Esophagus mucosa (tissue), 1 donor: ENCODE measurements around the gene ZBTB18. TPM values are rescaled to one million over a fixed set of nuclear protein-coding genes. Genes with fewer than 3 reads are reported as not detected.

Source experiments
- ATAC-seq: fragments of 200-7000 bp; cut with Tn5 transposase; one replicate; pipeline ENCODE4 v1.9.1; 2020
- total RNA-seq: library from RNA; stranded (reverse); gene quantifications from one replicate; pipeline ENCODE4 v1.2.4, GENCODE V29; 2023
- donor health status: DM: yes; HTN: yes; CAD: no.

ZBTB18 gene
- total RNA-seq, 1 donor from 2014 or later = 3.1 TPM

- no peak for ATAC-seq
Observed at GRCh38 chr1:244063498-244063897, 12.4 kb downstream of the ZBTB18 start.

GRCh38 chr1:244064621-244065020 is 13.5 kb downstream of the ZBTB18 start:
- no peak for ATAC-seq

GRCh38 chr1:244065063-244065793 is 14.1 kb downstream of the ZBTB18 start:
- no peak for ATAC-seq

DNA sequence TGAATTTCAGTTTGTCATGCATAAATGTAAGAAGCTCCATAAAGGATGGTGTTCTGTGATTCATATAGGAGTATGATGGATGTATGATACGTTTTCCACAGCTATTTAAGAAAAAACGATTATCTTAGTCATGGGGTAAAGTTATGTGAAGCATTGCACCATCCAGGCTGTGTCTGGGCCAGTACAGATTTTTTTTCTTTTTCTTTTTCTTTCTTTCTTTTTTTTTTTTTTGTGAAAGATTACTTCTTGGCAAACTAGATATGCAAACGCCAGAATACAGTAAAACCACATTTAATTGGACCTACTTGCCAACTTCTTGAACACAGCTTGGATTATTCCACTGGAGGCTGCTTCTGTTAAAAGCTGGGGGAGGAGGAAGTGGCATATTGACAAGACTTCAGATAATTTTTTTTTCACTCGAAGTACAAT is 14.9 kb downstream of the ZBTB18 start:
- peak; percentile 46 for ATAC-seq

GRCh38 chr1:244066954-244067716 is 16.1 kb downstream of the ZBTB18 start:
- ATAC-seq = no peak

- no peak for ATAC-seq
Observed at GRCh38 chr1:244067893-244068292, 16.8 kb downstream of the ZBTB18 start.

GRCh38 chr1:244068567-244068966 is 17.5 kb downstream of the ZBTB18 start:
- ATAC-seq = no peak

GRCh38 chr1:244069326-244069898 is 18.3 kb downstream of the ZBTB18 start:
- ATAC-seq = no peak

DNA sequence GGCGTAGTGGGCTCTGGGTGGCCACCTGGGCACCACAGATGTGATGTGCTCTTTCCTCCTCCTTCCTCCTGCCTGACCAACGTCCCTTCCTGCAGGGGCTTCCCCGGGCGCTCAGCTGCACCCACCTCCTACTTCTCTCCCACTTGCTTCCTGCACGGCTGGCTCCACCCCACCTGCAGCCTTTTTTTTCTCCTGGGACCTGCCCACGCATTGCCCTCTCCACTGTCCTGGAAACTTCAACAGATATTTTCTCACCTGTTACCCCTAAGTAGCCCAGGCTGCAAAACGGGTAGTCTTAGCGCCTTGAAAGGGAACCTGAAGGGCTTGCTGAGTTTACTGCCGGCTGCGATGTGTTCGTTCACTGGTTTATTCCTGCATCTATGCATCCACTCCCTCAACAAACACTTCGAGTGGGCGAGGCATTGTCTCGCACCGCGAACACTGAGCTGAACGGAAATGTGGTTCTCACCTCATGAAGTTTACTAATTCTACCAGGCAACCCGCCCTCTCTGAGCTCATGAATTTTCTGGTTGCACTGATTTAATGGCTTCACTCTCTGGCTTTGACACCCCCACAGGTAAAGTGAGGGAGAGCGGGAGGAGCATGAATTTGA is 23.6 kb downstream of the ZBTB18 start:
- no peak for ATAC-seq

- ATAC-seq = peak; percentile 28
Observed at GRCh38 chr1:244075247-244075722, 24.2 kb downstream of the ZBTB18 start.

DNA sequence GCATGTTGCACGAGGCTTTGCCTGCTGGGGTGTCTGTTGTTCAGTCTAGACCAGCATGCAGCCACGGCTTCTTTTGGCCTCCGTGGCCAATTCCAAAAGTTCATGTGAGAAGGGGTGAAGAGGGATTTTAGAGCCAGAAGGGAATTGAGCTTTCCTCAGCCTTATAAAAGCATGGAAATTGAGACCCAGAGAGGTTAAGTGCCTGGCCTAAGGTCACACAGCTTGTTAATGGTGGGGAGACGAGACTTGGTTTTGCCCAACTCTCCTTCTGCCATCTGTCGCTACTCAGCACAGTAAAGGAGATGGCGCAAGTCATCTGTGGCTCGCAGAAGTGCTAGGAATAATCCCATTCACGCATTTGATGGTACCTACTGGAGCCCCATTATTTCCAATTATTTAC is 25.7 kb downstream of the ZBTB18 start:
- ATAC-seq = no peak

GRCh38 chr1:244077473-244078220 is 26.6 kb downstream of the ZBTB18 start:
- ATAC-seq = no peak

DNA sequence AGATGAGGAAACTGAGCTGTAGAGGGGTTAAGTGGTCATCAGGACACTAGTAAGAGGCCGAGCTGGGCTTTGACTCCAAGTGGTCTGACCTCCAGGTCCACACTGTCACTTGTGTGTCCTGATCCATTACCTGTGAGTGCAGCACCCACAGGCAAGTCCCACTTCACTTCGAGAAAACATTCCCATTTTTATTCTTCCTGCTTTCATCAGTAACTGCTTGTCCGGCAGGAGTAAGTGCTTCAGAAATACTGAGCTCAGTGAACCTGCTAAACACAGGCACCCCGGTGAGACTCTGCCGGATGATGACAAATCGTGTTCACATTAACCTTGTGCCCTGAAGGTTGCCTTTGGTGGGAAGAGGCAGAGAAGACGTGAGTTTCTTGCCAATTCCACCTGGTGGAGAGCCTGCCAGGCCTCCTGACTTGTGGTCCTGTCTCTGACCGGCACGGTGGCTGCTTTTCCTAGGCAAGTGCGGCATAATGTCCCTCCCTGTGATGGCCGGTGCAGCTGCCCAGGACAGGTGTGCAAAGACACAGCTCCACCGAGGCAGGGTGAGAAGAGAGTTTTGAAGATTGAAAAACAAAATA is 29.4 kb downstream of the ZBTB18 start:
- ATAC-seq = no peak

DNA sequence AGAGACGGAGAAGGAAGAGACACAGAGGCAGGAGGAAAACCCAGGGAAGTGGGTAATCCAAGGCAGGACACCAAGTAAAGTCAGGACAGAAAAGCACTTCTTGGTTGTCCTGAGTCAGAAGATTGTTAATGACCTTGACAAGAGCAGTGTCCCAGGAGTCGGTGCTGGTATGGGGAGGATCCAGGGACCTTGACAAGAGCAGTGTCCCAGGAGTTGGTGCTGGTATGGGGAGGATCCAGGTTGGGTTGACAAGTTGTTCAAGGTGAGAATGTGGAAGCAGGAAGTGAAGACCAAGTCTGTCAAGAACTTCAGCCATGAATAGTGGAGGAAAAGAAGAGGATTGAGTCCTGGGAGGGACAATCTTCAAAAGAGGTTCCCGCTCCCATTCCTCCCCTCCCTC is 31.9 kb downstream of the ZBTB18 start:
- ATAC-seq = no peak

DNA sequence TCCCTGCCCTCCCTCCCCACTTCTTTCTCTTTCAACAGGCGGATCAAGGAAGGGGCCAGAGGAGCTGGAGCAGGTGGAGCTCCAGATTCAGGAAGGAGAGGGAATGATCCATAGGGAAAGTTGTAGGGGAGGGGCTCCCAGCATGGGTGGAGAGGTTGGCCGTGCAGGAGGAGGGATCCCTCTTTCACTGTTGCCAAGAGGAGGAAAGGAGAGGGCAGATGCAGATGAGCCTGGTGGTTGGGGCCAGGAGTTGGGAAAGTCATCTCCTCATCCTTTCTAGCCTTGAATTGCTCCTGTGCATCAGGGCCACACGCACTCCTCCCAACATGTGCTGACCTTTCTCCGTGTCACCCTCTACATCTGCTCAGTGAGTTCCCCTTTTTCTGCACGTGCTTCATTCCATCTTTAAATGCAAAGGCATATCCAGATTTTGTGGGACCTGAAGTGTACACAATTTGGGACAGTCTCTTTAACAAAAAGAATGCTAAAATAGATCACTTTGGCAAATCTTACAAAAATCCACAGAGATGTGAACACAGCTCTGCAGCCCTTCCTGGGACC is 32.4 kb downstream of the ZBTB18 start:
- ATAC-seq = no peak

DNA sequence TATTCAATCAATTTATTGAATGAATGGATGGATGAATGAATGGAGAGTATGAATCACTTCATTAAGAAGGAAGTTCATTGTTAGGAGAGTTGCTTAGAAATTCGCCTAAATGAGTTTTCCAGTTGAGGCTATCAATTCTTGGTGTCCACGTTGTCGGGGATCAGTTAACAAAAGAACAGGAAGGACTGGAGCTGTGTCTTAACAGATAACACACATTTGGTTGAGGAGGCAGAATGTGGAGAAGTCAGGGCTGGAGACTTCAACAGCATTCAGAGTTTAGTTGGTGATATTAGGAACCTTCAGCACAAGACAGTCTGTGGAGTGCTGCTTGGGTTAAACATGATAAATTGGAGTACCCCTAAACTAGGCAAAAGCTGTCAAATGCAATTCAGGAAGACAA is 33.7 kb downstream of the ZBTB18 start:
- no peak for ATAC-seq

DNA sequence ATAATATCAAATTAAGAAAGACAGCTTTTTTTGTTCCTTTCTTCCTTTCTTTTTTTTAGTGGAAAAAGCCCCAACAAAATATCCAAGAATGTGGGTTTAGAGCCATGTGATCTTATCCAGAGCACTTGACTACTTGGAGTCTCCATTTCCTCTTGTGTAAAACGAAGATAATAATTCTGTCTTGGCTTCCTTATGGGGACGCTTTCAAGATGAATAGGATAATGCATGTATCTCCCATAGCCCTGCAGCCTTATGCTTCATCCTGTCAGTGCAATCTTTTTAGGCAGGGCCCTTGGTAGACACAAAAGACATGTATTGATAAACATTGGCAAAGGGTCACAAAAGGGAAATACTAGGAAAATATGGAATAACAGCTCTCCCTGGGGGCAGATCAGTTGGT is 34.8 kb downstream of the ZBTB18 start:
- ATAC-seq = no peak

DNA sequence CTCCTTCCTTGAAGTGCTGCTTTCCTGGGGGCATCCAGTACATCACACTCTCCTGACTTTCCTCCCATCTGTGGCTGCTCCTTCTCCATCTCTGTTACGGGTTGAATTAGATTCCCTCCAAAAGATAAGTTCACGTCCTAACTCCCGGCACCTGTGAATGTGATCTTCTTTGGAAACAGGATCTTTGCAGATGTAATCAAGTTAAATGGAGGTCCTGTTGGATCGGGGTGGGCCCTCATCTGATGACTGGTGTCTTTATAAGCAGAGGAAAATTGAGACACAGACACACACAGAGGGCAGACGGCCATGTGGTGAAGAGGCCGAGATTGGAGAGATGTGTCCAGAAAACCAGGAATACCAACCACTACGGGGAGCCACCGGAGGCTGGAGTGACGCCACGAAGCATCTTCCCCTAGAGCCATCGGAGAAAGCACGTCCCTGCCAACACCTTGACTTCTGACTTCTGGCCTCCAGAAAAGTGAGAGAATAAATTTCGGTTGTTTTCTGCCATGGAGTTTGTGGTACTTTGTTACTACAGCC is 36.0 kb downstream of the ZBTB18 start:
- no peak for ATAC-seq

DNA sequence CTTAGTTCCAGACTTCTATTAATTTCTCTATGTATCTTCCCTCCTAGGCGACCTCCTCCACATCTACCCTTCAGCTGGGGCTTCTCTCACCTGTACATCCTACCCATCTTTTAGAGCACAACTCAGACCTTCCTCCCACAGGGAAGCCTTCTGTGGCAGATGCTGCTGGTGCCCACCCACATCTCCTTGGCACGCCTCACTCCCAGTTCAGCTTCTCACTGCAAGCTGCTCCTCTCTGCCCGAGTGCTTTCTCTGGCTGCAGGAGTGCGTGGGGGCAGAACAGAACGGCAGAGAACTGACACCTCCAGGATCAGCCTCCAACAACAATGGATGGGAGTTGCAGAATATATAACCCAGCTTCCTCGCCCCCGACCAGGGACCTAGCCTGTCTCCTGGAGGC is 36.5 kb downstream of the ZBTB18 start:
- no peak for ATAC-seq

DNA sequence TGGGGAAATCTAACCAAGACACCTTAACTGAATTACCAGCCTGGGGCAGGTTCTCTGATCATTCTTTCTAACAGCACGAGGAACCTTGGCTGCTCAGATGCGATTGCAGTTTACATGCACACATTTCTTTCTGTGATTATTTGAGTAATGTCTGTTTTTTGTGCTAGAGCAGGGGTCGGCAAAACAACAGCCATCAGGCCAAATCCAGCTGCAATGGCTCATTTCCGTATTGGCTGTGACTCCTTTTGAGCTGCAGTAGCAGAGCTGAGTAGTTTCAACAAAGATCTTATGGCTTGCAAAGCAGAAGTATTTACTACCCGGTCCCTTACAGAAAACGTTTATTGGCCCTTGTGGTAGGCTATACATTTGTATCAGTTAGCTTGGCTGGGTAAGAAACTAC is 37.1 kb downstream of the ZBTB18 start:
- no peak for ATAC-seq

- ATAC-seq = no peak
Observed at GRCh38 chr1:244089561-244089960, 38.5 kb downstream of the ZBTB18 start.
